Panc1 (cell line): ENCODE measurements around the gene TMEM37. TPM values are rescaled to one million over a fixed set of nuclear protein-coding genes. Genes with fewer than 3 reads are reported as not detected.

Experiments used
- ATAC-seq: fragments of 200-7000 bp; cut with Tn5 transposase; 2 replicates; pipeline ENCODE4 v1.9.1; 2020; ENCODE audit warnings: mild to moderate bottlenecking, moderate library complexity
- BruUV-seq: library from RNA; stranded (reverse); fragments of 400-500 nt; replicated peaks from 2 replicates; lab custom pipeline; 2021; lab: Mats Ljungman, UMichigan
- CTCF ChIA-PET: fragments of 300-600 bp; sonication (Branson Sonifier 250); formaldehyde crosslinking; loops from one replicate; lab custom pipeline; 2022; ENCODE audit warnings: antibody characterized with exemption; lab: Charles Lee
- POLR2A ChIA-PET: fragments of 300-600 bp; sonication (Branson Sonifier 250); formaldehyde crosslinking; loops from one replicate; lab custom pipeline; 2022; ENCODE audit warnings: antibody characterized with exemption; lab: Charles Lee
- DNase-seq: peaks from one replicate; pipeline ENCODE4 v3.0.0-alpha.2; 2010; ENCODE audit warnings: low read depth, low spot score
- H3K27ac ChIP-seq: 2 replicates; pipeline ENCODE4 v1.5.1; 2011; ENCODE audit warnings: mild to moderate bottlenecking, low read length, inconsistent platforms
- H3K27me3 ChIP-seq: fragments of 200-500 bp; sonication (Bioruptor generic); 2 replicates; pipeline ENCODE4 v1.6.0; 2014; ENCODE audit warnings: low read length, inconsistent platforms; ENCODE audit not compliant: control insufficient read depth, insufficient read depth
- H3K36me3 ChIP-seq: fragments of 200-500 bp; sonication (Bioruptor generic); 2 replicates; pipeline ENCODE4 v1.5.1; 2014; ENCODE audit warnings: inconsistent platforms, mild to moderate bottlenecking, low read length, moderate library complexity; ENCODE audit not compliant: control insufficient read depth, insufficient read depth
- H3K4me1 ChIP-seq: 2 replicates; pipeline ENCODE4 v1.5.1; 2011; ENCODE audit warnings: inconsistent platforms, mild to moderate bottlenecking, low read length, moderate library complexity; ENCODE audit not compliant: control insufficient read depth, insufficient read depth
- H3K4me3 ChIP-seq, 2 experiments: 2 replicates each; pipeline ENCODE4 v1.5.1; 2011 to 2012; ENCODE audit warnings: low read depth in 2 of 2, low read length in 2 of 2, mild to moderate bottlenecking in 2 of 2, inconsistent platforms in 1 of 2, moderate library complexity in 1 of 2
- H3K9me3 ChIP-seq: fragments of 200-500 bp; sonication (Bioruptor generic); 2 replicates; pipeline ENCODE4 v1.5.1; 2014; ENCODE audit warnings: low read depth, mild to moderate bottlenecking, inconsistent platforms, low read length, moderate library complexity; ENCODE audit not compliant: control insufficient read depth, insufficient read depth
- CTCF ChIP-seq: fragments of 450-650 bp; IDR thresholded peaks from 2 replicates; pipeline ENCODE4 v1.5.1; 2017; ENCODE audit warnings: mild to moderate bottlenecking
- POLR2AphosphoS5 ChIP-seq: IDR thresholded peaks from 2 replicates; pipeline ENCODE4 v1.6.1; 2012; ENCODE audit warnings: mild to moderate bottlenecking, low read depth, low read length, moderate library complexity
- REST ChIP-seq, 2 experiments: IDR thresholded peaks; 2 replicates each; pipeline ENCODE4 v1.6.1; 2011 to 2012; ENCODE audit warnings: low read depth in 2 of 2, control low read depth in 1 of 2, low read length in 1 of 2, mild to moderate bottlenecking in 1 of 2, moderate library complexity in 1 of 2; ENCODE audit not compliant: insufficient read depth in 1 of 2
- SIN3A ChIP-seq: IDR thresholded peaks from 2 replicates; pipeline ENCODE4 v1.6.1; 2012; ENCODE audit warnings: low read depth, mild to moderate bottlenecking, low read length, moderate library complexity, borderline replicate concordance; ENCODE audit not compliant: insufficient read depth
- TCF7L2 ChIP-seq: IDR thresholded peaks from 2 replicates; pipeline ENCODE4 v1.6.1; 2011; ENCODE audit warnings: mild to moderate bottlenecking, low read depth, low read length, inconsistent platforms
- in situ Hi-C: cut with HindIII; loops from 2 replicates; pipeline ENCODE4 v1.10.0; 2016; ENCODE audit warnings: low sequenced_read_pairs, low pct_unique_long_range_greater_than_20kb
- intact Hi-C: fragments of 100-400 bp; cut with micrococcal nuclease; formaldehyde crosslinking; loops from one replicate; pipeline ENCODE4 v1.10.0; 2022; ENCODE audit not compliant: unreplicated experiment
- total RNA-seq: library from RNA; stranded (reverse); gene quantifications from one replicate; pipeline ENCODE4 v1.2.1, GENCODE V29; 2021; ENCODE audit not compliant: unreplicated experiment

Gene TMEM37
- total RNA-seq, 1 experiment from 2014 or later: 0.28 TPM

DNA sequence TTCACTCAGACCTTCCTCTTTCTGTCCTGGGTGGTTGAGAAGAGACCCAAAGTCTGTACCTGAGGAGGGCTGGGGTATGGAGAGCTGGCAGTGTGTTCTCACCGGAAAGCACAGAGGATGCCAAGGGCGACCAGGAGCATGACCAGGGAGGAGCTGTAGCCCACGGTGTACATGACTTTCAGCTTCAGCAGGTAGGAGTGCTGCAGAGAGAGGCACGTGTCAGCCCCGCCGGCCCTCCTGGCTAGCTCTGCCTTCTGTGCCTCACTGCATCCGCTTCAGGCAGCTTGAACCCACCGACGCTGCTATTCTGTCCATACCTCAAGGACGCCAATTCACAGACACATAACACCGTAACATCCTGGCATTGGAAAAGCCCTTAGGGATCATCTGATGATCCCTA lies 34.0 kb downstream of the TMEM37 start:
- no peak; the same call in 1 of the 2 replicates for ATAC-seq
- no peak for DNase-seq
- POLR2A ChIA-PET: no interaction called here
- CTCF ChIA-PET: no interaction called here
- TF ChIP-seq POLR2AphosphoS5: no peak
- TF ChIP-seq CTCF: no peak
- TF ChIP-seq REST (IDR thresholded peaks at IDR 0.05; ENCODE audit: insufficient read depth in 1 of 2, low read depth in 2 of 2, low read length in 1 of 2): no peak
- TF ChIP-seq TCF7L2: no peak
- no peak for TF ChIP-seq SIN3A
- H3K27me3 ChIP-seq: 0 out of 2 replicates have a peak, but pooled peaks cover 2% of the 10 kb centered on the region
- intact Hi-C loops (no loop called here), in situ Hi-C loops (no loop called here)
- H3K36me3 ChIP-seq: no peaks in the 10 kb centered on the region
- no peaks in the 10 kb centered on the region for H3K9me3 ChIP-seq
- no peak overlapping the region for H3K27ac ChIP-seq
- no peaks in the 10 kb centered on the region for H3K4me1 ChIP-seq
- no TSS peak for BruUV-seq
- no peak overlapping the region for H3K4me3 ChIP-seq

DNA sequence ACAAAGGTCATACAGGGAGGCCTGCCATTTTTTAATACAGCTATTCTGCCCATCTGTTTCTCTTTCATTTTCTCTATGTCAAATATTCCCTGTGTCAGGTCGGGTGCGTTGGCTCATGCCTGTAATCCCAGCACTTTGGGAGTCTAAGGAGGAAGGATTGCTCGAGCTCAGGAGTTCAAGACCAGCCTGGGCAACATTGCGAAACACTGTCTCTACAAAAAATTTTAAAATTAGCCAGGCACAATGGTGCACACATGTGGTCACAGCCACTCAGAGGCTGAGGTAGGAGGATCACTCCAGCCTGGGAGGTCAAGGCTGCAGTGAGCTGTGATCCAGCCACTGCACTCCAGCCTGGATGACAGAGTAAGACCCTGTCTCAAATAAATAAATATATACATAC lies 34.7 kb downstream of the TMEM37 start:
- ChIA-PET CTCF (no interaction called here), POLR2A (no interaction called here)
- BruUV-seq: no TSS peak
- Histone ChIP-seq H3K4me1 (no peaks in the 10 kb centered on the region), H3K36me3 (no peaks in the 10 kb centered on the region), H3K27ac (no peak overlapping the region), H3K27me3 (0 out of 2 replicates have a peak, but pooled peaks cover 2% of the 10 kb centered on the region), H3K9me3 (no peaks in the 10 kb centered on the region), H3K4me3 (no peak overlapping the region)
- in situ Hi-C loops (no loop called here), intact Hi-C loops (no loop called here)
- TF ChIP-seq REST (IDR thresholded peaks at IDR 0.05; ENCODE audit: insufficient read depth in 1 of 2, low read depth in 2 of 2, low read length in 1 of 2): no peak
- TF ChIP-seq TCF7L2: no peak
- TF ChIP-seq SIN3A: no peak
- no peak for TF ChIP-seq POLR2AphosphoS5
- TF ChIP-seq CTCF: no peak
- ATAC-seq: no peak
- no peak for DNase-seq
